Islet precursor cell (in vitro differentiated cells): Measurements from ENCODE around the gene MRPL58.
"Not testable (repeated sequence)": the region's sequence is repeated elsewhere in the genome, so short reads cannot be mapped to it uniquely, and the experiment has no call there.

Experiments
- DNase-seq: peaks from one replicate; pipeline ENCODE4 v3.0.0-alpha.2; 2018

Gene MRPL58

DNA sequence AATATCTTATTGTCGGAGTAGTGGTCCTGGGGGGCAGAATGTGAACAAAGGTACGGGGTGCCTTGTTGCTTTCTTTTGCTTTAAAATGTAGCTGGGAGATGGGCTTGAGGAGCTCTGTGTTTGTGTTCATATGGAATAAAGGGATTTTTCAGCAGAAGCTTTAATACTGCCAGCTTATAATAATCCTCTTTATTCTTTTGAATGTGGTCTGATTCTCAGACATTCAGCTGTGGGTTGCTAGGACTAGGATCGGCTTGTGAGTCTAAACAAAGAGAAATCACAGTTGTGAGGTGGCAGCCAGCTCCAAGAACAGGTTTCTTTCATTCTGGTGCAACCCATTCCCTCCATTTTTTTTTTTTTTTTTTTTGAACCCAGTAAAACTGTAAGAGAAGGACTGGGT lies 7.2 kb downstream of the MRPL58 start:
- DNase-seq = no peak

DNA sequence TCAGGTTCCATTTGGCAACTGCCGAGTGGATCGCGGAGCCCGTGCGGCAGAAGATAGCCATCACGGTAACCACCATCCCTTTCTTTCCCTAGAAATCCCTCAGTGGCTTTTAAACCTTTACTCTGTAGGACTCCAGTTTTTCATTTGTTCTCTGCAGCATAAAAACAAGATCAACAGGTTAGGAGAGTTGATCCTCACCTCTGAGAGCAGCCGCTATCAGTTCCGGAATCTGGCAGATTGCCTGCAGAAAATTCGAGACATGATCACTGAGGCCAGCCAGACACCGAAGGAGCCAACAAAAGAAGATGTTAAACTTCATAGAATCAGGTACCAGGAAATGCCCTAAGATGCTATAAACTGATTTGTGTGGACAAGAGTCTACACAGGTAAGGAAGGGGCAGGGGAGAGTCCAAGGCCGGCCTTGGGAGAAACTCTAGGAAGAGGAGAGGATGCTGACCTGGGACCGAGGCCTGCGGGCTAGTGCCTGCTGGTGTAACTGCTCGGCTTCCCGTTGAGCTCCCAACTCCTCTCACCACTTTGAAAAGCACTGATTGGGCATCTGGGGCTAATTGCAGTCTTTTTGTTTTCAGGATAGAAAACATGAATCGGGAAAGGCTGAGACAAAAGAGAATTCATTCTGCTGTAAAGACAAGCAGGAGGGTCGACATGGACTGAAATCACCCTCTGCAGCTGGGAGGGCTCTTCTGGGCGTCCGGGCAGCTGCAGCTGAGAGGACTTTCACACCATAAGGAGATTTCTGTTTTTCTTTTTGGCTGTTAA lies 8.1 kb downstream of the MRPL58 start:
- no peak for DNase-seq

DNA sequence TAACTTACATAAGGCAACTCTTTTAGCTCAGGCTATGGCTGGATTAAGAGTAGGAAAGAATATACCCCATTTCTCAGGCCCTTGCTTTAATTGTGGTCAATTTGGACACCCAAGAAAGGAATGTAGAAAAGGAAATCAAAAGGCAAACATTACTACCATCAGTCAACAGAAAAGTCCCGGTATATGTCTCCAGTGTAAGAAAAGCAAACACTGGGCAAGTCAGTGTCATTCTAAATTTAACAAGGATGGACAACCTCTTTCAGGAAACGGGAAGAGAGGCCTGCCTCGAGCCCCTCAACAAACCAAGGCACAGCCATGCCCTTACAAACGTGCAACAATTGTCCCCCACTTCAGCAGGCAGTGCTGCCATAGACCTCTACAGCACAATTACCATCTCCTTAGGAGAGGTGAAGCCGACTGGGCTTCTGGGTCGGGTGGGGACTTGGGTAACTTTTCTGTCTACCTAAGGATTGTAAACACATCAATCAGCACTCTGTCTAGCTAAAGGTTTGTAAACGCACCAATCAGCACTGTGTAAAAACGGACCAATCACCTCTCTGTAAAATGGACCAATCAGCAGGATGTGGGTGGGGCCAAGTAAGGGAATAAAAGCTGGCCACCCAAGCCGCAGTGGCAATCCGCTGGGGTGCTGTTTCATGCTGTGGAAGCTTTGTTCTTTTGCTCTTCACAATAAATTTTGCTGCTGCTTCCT lies 12.4 kb downstream of the MRPL58 start:
- no peak for DNase-seq

DNA sequence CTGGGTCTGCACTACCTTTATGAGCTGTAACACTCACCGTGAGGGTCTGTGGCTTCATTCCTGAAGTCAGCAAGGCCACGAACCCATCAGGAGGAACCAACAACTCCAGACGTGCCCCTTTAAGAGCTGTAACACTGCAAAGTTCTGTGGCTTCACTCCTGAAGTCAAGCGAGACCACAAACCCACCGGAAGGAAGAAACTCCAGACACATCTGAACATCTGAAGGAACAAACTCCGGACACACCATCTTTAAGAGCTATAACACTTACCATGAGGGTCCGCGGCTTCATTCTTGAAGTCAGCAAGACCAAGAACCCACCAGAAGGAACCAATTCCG lies 12.9 kb downstream of the MRPL58 start:
- DNase-seq = not testable (repeated sequence)

DNA sequence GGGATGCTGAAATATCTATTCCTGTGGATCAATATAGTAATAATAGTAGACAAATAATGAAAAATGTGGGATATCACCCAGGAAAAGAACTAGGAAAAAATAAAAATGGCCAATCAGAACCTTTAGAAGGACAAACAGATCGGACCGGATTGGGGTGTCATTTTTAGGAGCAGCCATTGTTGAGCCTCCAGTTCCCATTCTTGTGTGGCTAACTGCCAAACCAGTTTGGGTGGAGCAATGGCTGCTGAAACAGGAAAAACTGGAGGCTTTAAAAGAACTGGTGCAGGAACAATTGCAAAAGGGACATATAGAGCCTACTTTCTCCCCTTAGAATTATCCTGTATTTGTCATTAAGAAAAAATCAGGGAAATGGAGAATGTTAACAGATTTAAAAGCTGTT lies 14.2 kb downstream of the MRPL58 start:
- DNase-seq = not testable (repeated sequence)

DNA sequence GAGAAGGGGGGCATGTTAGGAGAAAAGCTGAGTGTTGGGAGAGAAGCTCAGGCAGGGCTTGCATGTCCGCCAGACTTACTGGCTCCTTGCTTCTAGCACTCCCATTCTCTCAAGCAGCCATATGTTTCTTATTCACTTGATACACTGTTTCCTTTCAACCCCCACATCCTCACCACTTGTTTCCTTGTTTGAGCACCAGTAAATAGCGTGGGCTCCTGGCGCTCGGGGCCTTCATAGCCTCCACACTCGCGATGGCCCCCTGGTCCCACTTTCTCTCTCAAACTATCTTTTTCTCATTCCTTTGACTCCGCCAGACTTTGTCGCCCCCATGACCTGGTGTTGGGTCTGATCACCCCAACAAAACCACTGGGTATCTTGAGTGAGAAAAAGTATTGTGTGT lies 17.7 kb downstream of the MRPL58 start:
- no peak for DNase-seq

DNA sequence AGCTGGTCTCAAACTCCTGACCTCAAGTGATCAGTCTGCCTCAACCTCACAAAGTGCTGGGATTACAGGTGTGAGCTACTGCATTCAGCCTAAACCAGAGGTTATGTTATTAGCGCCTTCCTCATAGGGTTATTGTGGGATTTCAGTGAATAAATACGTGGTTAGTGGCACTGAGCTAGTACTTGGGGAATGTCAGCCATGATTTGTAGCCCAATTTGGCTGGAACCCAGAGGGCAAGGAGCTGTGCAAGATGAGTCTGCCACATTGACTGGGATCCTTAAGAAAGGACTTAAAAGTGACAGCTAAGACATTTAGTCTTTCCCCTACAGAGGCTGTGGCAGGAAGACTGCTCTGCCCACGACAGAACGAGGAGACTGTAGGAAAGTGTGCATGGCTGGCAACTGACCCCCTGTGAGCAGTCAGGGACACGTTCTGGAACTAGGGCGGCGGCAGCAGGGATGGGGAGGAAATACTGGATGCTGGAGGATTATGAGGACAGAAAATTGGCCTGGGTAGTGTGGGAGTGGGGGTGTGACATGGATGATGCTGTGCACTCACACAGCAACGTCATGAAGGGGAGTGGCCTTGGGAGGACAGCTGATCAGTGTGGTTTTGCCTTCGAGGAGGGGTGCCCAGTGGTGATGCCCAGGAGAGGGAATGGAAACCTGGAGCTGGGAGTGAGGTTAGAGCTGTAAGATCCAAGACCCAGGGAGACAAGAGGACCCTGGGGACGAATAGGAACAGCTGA lies 19.7 kb downstream of the MRPL58 start:
- no peak for DNase-seq

DNA sequence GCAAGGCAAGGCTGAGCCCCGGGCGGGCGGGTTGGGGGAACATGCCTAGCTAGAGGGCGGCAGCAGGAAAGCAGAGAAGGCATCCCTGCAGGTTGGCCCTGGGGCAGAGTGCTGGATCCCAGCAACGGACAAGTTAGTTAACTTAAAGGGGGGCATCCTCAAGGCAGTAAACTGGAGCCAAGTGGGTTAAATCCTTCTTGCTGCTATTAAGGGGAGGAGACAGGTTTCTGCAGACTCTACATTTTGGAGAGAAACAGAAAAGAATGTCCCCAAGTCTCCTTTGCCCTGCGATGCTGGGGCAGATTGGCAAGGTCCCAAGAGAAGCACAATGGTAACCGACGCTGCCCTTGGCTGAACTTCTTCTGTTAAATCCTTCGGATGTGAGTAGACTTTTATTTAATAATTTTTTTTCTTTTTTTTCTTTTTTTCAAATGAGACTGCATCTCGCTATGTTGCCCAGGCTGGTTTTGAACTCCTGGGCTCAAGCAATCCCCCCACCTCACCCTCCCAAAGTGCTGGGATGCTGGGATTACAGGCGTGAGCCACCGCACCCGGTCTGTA lies 20.3 kb downstream of the MRPL58 start:
- DNase-seq = no peak

DNA sequence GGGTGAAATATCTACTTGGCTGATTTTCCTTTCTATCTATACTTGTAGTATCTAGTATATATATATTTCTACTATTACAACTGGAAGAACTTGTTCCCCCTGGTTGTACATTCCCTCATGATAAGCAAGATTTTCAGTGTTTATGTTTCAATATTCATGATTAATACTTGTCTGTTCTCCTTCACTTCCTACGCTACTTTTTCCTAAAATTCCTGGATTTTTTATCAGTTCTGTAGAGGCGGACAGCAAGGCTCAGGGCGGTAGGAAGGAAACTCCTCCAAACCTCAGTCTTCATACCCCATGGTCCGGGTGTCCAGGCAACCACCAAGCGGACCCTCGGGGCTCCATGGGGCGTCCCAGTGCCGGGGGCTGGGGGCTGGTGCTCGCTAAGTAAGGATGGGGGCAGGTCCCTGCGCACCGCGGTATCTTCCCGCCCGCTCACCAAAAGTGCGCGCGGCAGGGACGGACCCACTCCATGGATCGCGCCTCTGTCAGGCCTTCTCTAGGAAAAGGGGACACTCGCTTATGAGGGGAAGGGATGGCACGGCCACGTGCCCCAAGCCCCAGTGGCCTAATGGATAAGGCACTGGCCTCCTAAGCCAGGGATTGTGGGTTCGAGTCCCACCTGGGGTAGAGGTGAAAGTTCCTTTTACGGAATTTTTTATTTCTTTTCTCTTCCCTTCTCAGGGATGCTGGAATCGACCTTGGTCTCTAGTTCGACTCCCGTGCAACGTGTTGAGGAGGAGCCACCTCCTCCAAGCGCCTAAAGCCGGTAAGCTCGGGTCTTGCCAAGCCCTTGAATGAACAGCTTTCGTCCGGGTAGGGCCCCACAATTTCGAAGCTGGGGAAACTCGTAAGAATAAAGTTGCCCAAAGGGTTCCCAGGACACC lies 21.1 kb downstream of the MRPL58 start:
- peak; percentile 99 for DNase-seq

DNA sequence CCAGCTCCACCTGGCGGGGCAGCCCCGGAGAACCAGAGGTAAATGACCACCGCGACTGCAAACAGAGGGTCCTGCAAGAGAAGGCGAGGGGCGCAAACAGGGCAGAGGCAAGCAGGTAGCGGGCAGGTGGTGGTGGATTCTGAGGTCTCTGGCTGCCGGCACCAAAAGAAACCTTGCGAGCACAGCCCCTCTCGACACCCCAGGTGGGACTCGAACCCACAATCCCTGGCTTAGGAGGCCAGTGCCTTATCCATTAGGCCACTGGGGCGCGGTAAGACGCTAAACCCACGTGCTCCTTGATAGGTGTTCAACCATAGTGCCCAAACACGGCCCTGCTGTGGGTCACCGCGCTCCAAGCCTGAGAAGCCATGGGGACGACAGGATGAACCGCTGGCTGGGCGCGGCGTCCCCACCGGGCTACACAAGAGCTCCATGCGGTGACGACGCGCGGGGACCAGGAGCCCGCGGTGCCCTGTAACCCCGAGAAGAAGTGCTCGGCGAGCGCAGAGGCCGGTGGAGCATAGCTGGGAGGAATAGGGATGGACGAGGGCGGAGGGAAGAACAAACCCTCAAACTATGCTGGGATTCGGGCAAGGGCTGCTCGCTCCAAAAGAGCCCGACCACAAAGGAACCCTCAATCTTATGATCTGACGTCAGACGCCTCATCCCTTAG lies 21.9 kb downstream of the MRPL58 start:
- DNase-seq = peak; percentile 98

DNA sequence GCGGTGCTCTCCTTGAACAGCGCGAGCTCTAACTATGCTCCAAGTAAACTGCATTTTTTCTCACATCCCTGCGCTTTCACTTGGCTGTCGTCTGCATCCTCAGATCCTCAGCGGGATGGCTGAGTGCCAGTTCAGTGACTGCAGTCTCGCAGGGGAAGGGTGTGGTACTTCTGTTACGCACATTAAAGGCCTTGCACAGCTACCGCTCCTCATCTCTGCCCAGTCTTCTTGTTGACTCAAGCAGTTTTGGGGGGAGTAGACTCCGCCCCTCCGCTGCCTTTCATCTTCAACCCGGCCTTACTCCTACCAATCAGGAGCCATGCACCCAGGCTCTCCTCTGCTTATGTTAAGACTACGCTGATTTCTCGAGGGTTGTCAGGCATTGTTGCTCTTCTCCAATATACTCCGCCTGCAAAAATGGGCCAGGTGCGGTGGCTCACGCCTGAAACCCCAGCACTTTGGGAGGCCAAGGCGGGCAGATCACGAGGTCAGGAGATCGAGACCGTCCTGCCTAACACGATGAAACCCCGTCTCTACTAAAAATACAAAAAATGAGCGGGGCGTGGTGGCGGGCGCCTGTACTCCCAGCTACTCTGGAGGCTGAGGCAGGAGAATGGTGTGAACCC lies 24.3 kb downstream of the MRPL58 start:
- DNase-seq = no peak

DNA sequence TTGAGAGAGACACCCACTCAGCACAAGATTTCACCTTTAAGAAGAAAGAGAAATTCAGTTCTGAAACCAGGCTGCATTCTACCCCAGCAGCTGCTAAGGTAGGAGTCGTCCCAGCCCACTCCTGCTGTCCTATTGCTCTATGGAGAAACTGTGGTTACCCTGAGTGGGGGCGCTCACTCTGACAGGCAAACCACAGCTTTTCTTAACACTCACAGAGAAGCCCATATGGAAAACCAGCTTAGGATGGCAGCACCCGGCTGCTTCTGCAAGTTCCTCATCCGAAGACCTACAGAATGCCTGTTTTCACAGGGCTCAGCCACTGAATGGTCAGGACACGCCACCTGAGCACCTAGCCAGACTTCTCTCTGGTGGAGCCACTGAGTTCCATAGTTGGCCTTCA lies 26.8 kb downstream of the MRPL58 start:
- no peak for DNase-seq

DNA sequence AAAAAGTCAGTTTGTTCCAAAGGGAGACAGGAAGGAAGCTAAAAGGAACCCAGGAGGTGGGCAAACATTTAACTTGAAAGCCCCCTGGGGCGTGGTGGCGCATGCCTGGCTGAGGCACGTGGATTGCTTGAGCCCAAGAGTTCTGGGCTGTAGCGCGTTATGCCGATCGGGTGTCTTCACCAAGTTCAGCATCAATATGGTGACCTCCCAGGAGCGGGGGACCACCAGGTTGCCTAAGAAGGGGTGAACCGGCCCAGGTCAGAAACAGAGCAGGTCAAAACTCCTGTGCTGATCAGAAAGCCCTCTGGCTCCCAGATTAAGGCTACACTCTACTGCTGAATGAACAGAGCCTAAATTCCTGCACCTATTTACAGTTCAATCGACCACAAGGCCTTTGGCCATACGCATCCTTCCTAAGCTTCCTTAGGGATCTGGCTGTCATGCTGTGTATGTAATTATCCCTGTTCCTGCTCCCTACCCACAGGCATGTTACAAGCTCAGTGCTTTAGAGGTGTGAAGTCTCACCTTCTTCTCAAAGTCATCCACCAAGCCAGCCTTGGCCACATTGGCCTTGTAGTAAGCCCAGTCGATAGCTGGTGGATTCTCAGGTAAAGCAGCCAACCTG lies 29.3 kb downstream of the MRPL58 start:
- no peak for DNase-seq

DNA sequence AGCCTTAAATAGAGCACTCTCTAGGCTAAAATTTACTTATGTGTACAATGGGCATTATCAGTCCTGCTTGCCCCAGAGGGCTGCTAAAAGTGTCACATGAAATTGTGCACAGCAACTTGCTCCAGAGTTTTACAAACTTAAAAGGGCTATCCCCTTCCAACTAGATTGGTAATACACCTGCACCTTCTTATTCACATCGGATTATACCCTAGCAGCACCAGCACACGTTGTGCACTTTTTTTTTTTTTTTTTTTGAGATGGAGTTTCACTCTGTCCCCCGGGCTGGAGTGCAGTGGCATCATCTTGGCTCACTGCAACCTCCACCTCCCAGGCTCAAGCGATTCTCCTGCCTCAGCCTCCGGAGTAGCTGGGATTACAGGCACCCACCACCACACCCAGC lies 31.3 kb downstream of the MRPL58 start:
- DNase-seq = not testable (repeated sequence)

DNA sequence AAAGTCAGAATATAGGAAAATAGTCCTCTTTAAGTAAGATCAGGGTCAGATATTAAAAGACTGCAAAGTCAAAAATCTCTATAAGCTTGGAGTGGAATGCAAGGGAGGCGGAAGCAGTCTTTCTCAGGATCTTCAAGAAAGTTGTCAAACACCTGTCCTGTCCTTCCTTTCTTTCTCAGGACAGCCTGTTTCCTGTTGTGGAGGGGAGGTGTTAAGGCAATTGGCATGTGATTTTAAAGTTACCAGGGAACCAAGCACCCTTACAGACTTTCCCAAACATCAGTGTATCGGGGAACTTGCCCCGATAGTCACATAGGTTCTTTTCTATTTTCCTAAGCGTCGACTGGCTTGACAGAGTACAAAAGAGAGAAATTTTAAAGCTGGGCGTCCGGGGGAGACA lies 32.2 kb downstream of the MRPL58 start:
- DNase-seq = no peak

DNA sequence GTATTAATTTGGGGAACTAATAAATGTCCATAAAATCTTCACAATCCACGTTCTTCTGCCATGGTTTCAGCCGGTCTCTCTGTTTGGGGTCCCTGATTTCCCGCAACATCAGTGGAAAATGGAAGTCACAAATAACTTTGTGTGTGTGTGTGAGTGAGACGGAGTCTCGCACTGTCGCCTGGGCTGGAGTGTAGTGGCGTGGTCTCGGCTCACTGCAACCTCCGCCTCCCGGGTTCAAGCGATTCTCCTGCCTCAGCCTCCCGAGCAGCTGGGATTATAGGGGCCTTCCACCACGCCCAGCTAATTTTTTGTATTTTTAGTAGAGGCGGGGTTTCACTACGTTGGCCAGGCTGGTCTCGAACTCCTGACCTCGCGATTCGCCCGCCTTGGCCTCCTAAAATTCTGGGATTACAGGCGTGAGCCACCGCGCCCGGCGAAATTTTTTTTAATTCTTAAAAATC lies 33.5 kb downstream of the MRPL58 start:
- not testable (repeated sequence) for DNase-seq

DNA sequence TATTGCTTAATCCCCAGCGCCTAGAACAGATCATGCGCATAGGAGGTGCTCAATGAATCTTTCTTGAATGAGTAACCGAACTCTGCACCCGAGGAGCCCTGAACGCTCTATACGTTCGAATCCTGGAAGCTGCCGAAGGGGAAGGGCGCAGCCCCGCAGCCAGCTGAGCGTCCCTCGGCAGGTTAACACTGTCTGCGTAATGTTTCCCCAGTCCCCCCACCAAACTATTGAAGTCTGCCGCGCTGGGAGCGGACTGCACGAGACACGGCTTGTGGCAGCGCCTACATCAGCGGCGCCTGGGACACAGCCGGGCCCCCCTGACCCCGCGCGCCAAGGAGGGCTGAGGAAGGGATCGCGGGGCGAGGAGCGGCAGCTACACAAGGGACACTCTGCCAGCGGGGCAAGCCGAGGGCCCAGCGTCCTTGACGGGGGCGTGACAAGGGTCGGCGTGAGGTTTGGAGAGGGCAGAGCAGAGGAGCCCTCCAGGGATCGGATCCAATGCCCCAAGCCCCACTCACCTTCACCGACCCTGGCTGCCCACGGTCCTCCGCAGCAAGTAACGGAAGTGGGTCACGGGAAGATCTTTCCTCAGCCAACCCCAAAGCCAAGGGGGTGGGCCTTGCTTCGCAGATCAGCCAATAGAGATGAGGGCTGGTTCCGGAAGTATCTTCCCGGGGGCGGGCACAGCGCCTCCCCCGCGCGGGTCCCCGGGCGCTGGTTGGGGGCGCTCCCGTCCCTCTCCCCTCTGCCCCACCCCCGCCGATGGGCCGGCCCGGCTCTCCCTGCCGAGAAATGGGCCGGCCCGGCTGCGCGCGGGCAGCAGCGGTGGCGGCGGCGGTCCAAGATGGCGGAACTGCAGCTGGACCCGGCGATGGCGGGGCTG lies 34.2 kb downstream of the MRPL58 start, which contains the start of the genes ATP5PD and KCTD2:
ATP5PD (minus strand) TSS at position 563 of the 883 bp plus-strand sequence. CDS start 4,319 bp downstream, outside the sequence.
KCTD2 (plus strand) TSS at position 819 of the 883 bp plus-strand sequence; CDS start at position 845, 26 bp downstream.
- DNase-seq = peak; percentile 99

DNA sequence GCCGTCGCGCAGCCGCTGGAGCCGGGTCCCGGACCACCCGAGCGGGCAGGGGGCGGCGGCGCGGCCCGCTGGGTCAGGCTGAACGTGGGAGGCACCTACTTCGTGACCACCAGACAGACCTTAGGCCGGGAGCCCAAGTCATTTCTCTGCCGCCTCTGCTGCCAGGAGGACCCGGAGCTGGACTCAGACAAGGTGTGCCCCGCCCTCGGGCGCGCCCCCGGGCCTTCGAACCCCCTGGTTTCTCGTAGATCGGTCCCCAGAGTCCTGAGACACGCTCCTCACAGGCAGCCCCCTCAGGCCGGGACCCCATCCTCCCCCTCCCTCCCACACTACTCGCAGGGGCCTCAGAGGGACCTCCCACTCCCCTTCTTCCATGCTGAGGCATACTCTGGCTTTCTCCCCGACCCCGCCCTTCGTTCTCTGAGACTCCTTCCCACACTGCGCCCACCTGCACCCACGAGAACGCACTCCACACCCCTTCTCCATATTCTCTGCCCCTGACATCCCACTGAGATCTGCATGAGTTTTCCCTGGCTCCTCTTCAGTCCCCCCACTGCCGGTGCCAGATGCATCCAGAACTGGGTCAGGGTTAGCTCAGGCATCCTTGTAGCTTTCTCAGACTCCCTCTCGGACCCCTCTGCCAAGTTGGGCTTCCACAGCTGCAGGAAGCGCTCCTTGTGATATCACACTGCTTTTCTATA lies 35.1 kb downstream of the MRPL58 start:
- peak; percentile 73 for DNase-seq
